GM12892 (cell line): Measurements from ENCODE around the gene MAPKAPK3.

Experiments
- POLR2A ChIP-seq: IDR thresholded peaks from 2 replicates; pipeline ENCODE4 v1.6.1; 2011; ENCODE audit warnings: low read depth, low read length, control low read depth
- POLR2AphosphoS5 ChIP-seq: IDR thresholded peaks from 2 replicates; pipeline ENCODE4 v1.6.1; 2011; ENCODE audit warnings: low read depth, low read length, control low read depth

- TF ChIP-seq POLR2A = no peak
- TF ChIP-seq POLR2AphosphoS5 = no peak
These were observed 72.6 kb downstream of the MAPKAPK3 start for GRCh38 chr3:50689558-50689957.
